DND-41 (cell line): ENCODE data around the gene ESPL1.

Source experiments
- EZH2 ChIP-seq: IDR thresholded peaks from 3 replicates; pipeline ENCODE4 v1.6.1; 2012; ENCODE audit warnings: borderline replicate concordance, low read depth, mild to moderate bottlenecking, moderate library complexity, low read length, inconsistent platforms; ENCODE audit not compliant: severe bottlenecking
- TF ChIP-seq, protein P1 (sequence below): IDR thresholded peaks from 2 replicates; pipeline ENCODE4 v1.5.1; 2012; ENCODE audit warnings: borderline replicate concordance, low read length, moderate library complexity, mild to moderate bottlenecking; ENCODE audit not compliant: poor library complexity, severe bottlenecking; ENCODE audit errors: extremely low read depth

DNA sequence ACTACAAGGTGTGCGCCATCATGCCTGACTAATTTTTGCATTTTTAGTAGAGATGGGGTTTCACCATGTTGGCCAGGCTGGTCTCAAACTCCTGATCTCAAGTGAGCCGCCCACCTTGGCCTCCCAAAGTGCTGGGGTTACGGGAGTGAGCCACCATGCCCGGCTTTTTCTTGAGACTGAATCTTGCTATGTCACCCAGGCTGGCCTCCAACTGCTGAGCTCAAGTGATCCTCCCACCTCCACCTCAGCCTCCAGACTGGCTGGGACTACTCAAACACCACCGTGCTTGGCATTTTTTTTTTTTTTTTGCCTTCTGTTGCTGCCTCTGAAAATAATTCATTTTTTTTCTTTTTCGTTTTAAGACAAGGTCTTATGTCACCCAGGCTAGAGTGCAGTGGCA is 8.2 kb upstream of the ESPL1 start:
- TF ChIP-seq, protein P1, sequence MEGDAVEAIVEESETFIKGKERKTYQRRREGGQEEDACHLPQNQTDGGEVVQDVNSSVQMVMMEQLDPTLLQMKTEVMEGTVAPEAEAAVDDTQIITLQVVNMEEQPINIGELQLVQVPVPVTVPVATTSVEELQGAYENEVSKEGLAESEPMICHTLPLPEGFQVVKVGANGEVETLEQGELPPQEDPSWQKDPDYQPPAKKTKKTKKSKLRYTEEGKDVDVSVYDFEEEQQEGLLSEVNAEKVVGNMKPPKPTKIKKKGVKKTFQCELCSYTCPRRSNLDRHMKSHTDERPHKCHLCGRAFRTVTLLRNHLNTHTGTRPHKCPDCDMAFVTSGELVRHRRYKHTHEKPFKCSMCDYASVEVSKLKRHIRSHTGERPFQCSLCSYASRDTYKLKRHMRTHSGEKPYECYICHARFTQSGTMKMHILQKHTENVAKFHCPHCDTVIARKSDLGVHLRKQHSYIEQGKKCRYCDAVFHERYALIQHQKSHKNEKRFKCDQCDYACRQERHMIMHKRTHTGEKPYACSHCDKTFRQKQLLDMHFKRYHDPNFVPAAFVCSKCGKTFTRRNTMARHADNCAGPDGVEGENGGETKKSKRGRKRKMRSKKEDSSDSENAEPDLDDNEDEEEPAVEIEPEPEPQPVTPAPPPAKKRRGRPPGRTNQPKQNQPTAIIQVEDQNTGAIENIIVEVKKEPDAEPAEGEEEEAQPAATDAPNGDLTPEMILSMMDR = no peak
- no peak for TF ChIP-seq EZH2
